LoVo (cell line): ENCODE results near the gene LINGO4.

ENCODE experiments used
- DNase-seq: peaks from one replicate; pipeline ENCODE4 v3.0.0-alpha.2; 2016; ENCODE audit warnings: low spot score

The LINGO4 gene, protein sequence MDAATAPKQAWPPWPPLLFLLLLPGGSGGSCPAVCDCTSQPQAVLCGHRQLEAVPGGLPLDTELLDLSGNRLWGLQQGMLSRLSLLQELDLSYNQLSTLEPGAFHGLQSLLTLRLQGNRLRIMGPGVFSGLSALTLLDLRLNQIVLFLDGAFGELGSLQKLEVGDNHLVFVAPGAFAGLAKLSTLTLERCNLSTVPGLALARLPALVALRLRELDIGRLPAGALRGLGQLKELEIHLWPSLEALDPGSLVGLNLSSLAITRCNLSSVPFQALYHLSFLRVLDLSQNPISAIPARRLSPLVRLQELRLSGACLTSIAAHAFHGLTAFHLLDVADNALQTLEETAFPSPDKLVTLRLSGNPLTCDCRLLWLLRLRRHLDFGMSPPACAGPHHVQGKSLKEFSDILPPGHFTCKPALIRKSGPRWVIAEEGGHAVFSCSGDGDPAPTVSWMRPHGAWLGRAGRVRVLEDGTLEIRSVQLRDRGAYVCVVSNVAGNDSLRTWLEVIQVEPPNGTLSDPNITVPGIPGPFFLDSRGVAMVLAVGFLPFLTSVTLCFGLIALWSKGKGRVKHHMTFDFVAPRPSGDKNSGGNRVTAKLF

DNA sequence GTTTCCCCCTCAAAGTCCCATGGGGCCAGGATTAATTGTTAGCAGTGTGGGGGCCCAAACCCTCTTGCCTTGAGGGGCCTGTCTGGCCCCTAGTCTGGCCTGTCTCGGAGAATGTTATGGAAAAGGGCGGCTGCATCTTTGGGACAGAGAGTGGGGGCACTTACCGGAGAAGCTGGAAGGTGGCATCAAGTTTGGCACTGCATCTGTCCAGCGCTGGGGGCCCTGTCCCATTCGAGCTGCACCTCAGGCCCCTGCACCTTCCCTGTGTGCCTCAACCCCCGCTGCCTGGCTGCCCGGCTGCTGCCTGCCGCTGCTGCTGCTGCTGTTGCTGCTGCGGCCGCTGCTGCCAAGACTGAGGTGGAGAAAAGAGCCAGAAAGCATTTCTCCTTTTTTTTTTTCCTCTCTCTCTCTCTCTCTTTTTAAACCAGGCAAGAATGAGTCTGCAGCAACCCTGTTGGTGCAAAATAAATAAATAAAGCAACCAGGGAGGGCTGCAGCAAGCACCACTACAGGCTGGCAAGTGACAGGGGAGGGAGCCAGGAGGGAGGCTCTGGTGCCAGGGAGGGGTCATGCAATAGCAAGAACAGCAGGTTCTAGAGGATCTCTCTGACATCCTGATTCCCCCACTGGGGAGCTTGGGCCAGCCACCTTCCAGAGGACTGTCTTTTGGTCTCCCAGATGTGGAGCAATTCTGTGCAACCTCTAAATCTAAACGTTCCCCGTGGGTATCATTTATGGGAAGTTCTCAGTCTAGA lies at the start of gene LINGO4:
LINGO4 (minus strand) TSS at position 354 of the 755 bp plus-strand sequence. CDS start 2,715 bp downstream, outside the sequence.
- no peak for DNase-seq

DNA sequence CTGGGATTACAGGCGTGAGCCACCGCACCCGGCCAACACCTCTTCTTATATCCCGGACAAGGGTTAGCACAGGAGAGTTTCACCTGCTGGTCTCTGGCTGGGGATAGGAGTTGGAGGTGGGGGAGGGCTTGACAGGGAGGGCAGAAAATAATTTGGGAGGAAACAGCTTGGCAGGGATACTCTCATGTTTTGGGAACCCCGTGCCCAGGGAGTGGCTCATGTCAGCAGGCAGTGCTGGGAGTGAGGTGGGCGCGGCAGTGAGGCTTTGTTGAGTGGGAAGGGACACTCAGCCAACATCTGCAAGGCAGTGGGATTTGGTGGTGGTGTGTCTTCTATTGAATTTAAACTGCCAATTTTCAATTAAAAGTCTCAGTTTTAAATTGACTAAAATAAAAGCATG lies 49.4 kb upstream of the LINGO4 start:
- no peak for DNase-seq

DNA sequence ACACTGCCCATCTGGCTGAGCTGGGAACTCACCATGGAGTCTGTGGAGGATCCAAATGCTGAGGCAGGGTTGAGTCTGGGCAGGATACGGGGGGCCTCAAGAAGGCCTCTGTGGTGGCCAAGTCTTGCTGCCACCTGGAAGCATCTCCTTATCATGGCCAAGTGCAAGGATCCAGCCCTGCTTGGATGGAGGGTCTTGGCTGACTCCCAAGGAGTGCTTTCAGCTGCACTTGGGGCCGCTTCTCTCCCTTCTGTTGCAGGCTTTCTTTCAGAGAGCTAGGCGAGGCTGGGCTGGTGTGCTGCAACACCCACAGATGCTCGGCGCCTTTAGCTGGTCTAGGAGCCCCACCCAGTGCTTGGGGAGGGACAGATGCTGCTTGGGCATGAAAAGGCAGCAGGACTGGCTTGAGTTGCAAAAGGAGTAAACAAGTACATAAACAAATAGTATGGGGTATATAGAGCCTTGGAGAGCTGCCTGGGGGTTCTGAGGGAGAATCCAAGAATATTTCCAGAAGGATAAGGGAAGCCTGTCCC lies 48.3 kb upstream of the LINGO4 start, which contains the start of gene THEM5:
THEM5 (minus strand) TSS at position 302 of the 533 bp plus-strand sequence; CDS start at position 155, 147 bp downstream.
- no peak for DNase-seq

DNA sequence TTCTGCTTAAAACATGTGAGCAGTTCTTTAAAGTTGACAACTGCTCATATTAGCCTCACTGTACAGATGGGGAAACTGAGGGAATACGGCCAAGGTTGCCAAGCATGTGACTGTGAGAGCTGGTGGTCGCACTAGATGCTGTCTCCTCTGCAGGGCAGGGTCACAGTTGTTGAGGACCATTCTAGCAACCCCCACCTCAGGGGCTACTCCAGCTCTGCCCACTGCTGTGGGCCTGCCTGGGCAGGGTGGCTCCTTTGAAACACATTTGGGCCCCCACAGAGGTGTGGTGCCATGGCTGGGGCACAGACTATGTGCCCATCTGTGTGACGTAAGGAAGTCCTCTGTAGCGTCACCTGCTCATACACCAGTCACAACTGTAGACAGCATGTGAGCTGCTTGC lies 47.5 kb upstream of the LINGO4 start:
- no peak for DNase-seq

DNA sequence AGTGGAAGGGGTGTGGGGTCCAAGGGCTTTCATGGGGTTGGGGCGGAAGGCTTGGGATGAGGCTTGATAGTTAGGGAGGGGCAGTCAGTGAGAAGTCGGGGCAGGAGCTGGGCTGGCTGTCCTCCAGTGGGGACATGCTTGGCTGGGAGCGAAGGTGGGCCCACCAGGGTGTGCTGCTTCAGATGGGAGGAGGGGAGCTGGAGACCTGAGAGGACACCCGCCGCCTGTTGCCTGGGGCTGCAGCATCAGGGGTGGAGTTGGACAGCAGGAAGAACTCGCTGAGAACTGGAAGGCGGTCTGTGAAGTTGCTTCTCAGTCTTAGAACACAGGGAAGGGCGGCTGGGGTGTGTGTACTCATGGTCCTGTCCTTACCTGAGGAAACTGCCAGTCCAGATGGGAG lies 46.7 kb upstream of the LINGO4 start:
- no peak for DNase-seq

DNA sequence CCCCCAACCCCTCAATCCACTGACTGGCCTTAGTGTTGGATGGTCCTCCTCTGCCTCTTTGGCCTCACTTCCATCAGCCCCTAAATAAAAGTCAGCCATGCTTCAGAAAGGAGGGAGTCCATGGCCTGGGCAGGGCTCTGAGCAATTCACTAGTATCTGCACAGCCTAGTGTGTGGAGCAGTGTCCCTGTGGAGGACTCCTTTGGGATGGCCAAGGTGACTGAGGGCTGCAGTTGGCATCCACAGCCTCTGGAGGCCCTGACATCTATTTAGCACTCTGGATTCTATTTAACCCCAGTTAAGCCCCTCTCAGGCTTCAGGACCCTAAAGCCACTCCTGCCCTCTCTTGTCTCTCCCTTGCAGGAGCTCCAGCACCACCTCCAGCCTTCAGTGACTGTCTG lies 44.7 kb upstream of the LINGO4 start:
- no peak for DNase-seq

DNA sequence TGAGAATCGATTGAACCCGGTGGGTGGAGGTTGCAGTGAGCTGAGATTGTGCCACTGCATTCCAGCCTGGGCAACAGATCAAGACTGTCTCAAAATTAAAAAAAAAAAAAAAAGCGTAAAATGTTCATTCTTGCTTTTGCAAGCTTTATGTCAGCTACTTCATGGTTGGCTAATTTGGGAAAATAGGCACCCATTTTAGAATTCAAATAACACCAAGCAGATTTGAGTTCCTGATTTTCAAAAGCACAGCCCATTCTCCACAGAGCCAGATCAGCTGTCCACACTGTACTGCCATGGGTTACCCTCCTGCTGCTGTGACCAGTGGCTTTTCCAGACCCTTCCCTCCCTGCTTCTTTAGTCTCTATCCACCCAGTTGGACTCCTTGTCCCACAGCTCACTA lies 43.9 kb upstream of the LINGO4 start:
- DNase-seq, result no peak

DNA sequence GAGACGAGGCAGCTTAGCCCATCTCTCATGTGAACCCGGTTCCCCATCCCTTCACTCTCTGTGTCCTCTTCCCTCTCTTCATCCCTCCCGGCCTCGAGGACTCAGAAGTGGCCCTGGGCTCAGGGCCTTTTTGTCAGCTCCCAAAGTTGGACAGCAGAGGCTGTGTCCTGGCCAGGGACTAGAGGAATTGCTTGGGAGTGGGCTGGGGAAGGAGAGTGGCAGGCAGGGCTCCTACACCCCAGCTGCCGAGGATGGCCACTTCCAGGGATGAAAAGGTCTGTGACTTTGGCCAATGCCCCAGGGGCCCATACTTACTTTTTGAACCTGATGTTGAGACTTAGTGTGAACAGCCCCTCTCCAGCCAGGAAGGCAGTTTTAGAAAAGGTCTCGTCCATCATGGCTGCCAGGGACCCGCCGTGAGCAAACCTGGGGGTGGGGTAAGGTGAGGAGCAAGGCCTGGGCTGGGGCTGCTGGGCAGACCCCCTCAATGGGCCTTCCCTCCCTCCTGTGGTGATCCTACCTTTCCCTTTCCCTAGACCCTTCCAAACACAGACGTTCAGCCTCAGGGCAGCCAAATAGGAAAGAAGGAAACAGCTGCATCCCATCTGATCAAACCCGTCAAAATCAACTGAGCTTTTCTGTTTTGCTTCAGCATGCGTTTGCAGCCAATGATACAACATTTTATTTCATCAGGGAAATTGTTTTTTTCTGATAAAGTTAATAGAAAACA lies 42.8 kb upstream of the LINGO4 start:
- DNase-seq, result no peak

DNA sequence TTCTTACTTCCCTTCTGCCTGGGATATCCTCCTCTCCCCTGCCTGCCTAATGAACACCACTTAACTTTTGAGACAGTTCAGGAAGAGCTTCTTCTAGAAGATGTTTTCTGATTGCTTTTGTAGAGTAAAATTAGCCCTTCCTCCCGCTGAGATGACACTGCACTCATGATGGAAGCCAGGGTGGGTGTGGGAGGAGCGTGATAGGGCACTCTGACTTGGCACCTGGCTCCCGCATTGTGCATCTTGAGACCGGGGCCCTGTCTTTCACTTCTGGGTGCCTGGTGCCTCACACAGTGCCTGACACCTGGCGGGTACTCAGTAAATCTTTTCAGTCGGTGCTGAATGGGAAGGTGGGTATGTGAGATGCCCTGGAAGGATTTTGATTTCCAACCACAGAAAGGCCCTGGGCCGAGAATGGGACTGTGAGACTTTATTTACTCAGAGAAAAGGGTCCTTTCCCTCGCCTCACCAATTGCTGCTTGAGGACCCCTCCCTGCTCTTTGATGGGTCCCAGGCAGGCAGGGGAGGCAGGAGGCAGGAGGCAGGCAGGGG lies 41.5 kb upstream of the LINGO4 start:
- DNase-seq, result no peak

DNA sequence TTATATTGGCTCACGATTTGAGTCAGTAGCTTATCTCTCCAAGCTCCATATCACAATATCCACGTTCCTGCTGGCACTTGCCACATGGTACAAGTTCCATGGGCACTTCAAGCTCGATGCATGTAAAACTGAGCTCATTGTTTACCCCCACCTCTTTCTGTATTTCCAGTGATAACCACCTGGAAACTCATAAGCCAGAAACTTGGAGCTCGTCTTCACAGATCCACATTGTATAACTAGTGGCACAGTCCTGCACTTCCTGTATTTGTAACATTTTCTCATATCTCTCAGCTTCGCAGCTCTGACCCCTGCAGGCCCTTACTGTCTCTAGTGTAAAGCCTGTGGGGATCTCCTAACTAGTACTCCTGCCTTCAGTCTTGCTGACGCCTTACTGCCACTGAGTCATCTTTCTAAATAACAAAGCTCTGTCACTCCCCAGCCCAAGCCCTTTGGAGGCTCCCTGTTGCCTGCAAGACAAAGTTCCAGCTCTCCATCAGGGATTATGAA lies 40.9 kb upstream of the LINGO4 start:
- no peak for DNase-seq

DNA sequence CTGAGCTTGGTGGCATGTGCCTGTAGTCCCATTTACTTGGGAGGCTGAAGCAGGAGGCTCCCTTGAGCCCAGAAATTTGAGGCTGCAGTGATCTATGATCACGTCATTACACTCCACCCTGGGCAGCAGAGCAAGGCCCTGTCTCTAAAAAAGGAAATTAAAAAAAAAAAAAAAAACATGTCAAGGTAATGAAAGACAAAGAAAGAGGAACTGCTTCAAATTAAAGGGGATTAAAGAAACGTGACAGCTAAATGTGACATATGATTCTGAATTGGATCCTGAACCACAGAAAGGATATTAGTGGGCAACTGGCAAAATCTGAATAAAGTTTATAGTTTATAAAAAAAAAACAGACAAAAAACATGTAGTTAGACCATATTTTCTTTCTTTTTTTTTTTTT lies 38.2 kb upstream of the LINGO4 start:
- no peak for DNase-seq

DNA sequence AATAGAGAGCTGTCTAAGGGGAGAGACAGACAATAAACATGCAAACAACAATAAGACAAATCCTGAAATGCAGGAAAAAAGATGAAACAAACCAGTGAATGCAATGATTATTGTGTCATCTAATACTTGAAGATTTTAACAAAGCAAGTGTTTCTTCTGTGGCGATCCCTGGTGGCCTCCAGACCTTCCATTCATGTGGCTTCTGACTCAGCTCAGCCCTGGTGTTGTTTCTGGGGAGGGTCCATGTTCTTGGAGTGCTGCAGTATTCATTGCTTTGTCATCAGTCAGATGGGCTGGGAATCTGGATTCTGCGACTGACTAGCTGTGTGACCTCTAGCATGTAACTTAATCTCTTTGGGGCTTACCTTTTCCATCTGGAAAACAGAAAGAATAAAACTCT lies 35.9 kb upstream of the LINGO4 start:
- DNase-seq, result peak; percentile 12

DNA sequence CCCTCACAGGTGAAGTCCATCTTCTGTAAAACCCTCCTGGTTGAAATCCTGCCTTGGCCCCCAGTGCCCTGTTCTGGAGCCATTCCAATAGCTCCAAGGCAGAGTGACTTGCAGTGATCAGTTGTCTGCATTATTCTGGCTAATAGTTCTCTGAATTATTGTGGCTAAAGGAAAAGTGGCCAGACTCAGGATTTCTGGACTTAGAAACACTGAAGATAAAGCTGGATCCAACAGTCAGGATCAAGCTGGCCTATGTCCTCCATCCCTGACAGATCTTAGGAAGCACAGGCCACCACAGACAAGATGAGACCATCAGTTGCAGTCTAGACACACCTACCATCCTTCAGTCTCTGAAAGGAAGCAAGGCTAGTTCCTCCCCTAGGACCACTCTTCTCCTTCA lies 35.2 kb upstream of the LINGO4 start:
- no peak for DNase-seq

DNA sequence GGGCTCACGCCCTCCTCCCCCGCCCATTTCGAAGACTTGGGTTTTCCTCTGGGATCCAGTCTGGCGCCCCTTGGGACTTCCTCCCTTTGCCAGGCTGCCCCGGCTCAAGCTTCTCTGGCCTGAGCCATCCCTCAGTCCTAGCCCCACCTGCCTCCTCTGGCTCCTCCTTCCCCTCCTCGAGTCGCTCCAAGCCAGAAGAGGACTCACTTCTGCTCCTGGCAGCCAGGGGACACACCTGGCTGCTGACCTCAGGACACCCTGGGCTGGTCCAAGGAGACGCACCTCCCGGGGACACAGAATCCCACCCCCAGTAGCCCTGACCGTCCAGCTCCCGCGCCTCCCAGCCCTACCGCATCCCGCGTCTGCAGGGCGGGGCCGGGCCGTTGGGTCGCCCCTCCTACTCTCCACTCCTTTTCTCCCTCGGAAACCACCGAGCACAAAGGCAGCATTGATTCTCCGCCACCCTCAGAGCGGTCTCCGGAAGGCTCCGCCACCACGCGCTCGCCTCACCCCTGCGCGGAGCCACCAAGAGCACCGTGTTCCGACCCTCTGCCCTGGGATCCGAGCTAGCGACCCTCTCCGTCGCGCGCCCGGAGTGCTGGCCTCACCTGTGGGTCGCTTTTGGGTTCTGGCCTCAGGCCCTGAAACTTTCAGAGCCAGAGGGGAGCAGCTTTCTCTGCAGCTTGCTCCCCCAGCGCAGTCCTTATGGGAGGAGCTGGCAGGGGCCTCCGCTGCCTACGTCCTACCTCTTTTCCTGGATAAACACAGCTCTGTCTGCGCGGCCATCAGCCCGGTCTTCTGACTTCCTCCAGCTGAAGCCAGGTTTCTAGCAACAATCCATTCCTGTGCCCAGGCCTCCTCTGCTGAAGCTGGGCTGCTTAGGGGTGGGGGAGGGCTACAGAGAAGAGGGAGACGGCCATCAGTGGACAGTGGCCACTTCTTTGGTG lies 34.5 kb upstream of the LINGO4 start, which contains the start of gene C2CD4D:
C2CD4D (minus strand) TSS at position 364 of the 947 bp plus-strand sequence. CDS start 831 bp downstream, outside the sequence.
- peak; percentile 87 for DNase-seq

DNA sequence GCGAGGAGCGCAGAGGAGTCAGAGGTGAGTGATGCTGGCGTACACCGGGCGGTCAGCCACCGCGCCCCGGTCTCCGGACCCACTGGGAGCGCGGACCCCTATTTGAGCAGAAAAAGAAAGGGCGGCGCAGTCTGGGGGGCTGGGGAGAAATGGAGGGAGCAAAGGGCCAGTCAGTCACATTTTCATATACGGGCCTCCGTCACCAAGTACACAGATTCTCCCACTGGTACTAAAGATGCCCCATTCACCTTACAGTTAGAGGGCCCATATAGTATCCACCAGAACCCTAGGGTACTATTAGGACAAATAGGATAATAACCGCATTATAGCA lies 33.8 kb upstream of the LINGO4 start:
- no peak for DNase-seq

DNA sequence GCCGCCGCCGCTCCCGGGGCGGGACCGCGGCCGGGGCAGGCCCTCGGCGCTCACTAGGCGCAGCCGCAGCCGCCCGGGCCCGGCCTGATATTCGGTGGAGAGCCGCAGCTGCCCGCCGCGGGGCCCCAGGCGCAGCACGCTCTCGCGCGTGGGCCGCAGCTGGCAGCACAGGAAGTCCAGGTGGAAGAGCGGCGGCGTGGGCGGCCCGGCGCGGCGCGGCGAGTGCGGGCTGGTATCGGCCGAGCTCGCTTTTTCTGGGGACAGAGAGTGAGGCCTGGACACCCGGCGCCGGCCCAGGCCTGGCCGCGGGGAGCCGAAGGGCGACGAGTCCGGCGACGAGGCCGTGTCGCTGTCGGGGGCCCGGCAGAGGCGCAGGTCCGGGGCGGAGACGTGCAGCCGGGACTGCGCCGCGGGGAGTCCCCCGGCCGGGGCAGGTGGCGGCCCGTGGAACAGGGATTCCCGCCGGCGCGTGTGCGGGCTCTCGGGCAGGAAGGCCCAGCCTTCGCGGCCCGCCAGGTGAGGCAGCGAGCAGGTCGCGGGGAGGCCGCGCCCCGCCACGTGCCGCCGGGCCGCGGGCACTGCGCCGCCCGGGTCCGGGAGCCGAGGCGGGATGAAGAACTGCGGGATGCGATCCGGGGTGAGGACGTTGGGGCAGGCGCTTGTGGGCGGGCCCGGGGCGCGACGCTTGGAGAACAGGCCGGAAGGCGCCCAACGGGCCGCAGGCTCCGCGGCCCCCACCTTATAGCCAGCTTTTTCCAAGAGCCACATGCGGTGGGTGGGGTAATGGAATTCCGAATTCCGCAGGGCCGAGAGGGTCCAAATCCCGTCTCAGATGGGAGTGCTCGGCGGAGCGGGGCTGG lies 33.2 kb upstream of the LINGO4 start:
- no peak for DNase-seq

DNA sequence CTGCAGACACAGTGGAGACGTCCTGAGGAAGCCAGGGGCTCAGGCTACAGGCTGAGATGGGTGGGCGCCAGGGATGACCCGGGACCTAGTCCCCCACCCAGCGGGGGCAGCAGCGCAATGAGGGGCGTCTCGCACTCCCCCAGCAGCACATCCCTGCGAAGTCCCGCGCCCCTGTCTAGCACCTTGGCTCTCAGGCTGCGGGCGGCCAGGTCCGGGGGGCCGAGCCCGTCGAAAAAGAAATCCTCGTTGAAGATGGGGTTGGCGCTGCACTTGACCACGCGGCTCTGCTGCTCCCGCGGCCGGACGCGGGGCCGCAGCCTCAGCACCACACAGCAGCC lies 32.6 kb upstream of the LINGO4 start:
- no peak for DNase-seq

DNA sequence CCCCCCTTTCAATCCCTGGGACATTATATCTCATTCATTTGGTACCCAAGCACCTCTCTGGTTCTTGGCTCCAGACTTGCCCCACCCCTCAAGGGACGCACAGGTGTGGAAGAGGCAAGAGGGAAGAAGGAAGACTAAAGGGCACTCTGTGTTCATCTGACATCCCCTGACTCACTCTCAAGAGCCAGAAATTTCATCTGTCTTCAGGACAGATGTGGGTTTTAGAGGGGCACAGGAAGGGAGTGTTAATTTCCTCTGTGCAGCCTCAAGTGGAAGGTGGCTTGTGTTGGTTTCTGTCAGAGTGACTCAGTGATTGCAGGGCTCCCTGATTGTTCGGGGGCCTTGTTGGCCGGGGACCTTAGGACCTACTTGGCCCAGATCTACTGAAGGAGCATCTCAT lies 32.0 kb upstream of the LINGO4 start:
- no peak for DNase-seq

DNA sequence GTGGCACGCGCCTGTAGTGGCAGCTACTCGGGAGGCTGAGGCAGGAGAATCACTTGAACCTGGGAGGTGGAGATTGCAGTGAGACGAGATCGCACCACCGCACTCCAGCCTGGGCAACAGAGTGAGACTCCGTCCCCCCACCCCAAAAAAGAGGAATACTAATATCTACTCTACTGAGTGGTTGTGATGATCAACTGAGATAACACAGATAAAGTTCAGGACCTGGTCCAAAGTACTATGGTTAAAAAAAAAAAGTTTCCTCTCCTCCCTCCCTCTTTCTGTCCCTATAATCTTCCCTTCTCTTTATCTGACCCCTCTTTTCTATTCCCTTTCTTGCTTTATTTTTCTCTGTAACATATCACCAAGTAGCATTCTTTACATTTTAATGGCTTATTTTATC lies 30.4 kb upstream of the LINGO4 start:
- DNase-seq, result no peak
